Measurements from ENCODE around the gene NKD1.

Gene NKD1

GRCh38 chr16:50602531-50603205, 54.5 kb downstream of the NKD1 start:
- DNase-seq: no peak

- no peak for DNase-seq
These were observed 55.2 kb downstream of the NKD1 start for GRCh38 chr16:50603206-50604064.

GRCh38 chr16:50604065-50604418, 55.8 kb downstream of the NKD1 start:
- no peak for DNase-seq

- no peak for DNase-seq
These were observed 56.4 kb downstream of the NKD1 start for GRCh38 chr16:50604610-50605009.

- DNase-seq: no peak
These were observed 57.7 kb downstream of the NKD1 start for GRCh38 chr16:50605733-50606430.

DNA sequence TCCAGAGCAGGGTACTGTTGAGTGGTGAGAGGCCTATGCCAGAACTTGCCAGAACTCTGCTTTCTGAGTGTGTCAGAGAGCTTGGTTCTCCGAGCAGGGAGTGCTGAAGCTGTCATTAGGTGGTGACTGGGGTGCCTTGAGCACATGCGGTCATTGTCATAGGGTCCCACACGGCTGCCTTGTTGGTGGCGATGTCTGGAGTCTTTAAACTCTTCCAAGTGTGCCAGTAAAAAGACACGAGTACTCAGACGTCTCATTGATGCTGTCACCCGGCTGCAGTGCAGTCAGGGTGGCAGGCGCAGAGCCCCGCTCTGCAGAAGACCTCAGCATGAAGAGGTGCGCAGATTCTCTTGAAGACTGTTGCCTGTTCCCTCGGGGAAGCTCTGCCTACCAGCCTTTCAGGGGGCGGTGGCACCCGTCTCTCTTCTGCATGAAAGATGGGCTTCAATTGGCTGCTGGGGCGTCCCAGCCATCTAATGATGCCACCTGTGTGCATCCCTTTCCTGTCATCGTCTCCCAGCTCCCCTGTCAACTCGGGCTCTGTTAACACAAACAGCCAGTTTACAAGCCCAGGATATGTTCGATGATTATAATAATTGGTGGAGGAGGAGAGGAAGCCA, 58.3 kb downstream of the NKD1 start:
- no peak for DNase-seq

DNA sequence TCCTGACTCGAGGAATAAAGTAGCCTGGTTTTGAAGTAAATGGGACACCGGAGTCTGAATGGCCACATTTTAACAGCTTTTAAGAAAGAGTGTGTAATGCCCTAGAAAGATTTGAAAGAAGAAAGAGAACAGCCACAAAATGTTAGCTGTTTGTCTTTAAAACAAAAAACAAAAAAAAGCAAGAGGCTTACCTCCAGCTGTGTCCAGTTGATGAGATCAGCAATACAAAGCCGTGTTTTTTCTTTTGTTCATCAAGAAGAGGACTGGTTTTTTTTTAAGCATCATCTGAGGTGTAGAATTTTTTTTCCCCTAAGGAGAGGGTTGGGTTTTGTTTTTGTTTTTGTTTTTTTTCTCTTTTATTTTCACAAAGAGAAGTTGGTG, 58.8 kb downstream of the NKD1 start:
- DNase-seq: no peak

DNA sequence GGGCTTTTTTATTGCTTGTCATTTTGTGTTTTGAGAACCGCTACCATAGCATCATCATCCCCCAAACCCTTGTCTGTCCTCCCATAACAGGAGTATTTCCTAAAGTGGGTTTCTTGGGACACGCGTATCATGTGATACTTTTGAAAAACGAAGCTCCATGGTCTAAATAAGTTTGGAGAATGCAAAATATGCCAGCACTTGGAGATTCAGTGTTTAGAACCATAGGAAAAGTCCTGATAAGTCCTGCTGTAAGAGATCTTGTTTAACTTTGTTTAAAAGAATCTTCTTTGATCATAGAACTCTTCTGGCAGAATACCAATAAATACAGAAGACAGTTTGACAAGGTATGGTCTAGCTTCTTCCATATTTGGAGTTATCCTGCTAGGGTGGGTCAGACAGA, 59.3 kb downstream of the NKD1 start:
- DNase-seq: no peak

GRCh38 chr16:50607970-50608557, 59.9 kb downstream of the NKD1 start:
- no peak for DNase-seq

DNA sequence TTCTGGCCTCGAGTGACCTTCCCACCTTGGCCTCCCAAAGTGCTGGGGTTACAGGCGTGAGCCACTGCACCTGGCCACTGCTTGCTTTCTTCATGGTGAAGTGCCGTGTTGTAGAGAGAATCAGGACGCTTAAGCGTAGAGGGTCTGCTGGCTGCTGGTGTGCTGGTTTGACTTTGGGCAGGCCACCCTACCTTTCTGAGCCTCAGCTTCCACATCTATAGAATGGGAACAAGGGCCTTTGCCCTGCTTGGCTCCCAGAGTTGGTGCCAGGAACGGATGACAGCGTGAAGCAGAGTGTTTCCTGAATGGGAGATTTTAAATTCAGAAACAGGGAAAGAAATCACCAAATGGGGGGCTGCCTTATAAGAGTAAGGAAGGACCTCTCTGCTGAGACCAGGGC, 60.9 kb downstream of the NKD1 start:
- no peak for DNase-seq

DNA sequence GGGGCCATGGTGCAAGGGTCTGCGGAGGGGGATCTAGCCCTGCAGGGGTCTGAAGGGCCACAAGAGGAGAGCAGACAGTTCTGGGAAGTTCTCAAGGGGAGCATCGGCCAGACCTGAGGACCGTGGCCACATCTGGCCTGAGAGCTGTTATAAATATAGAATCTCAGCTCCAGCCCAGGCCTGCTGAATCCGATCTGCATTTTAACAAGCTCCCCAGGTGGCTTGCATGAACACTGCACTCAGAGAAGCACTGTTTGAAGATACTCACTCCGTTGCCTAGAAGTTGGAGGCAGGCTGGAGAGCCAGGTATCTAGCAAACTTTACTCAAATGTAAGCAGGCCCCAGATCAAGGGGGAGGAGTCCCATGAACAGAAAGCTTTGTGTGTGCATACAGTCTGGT, 61.3 kb downstream of the NKD1 start:
- no peak for DNase-seq

- DNase-seq: peak; percentile 68
These were observed 62.4 kb downstream of the NKD1 start for GRCh38 chr16:50610331-50611262.

GRCh38 chr16:50611332-50611934, 63.2 kb downstream of the NKD1 start:
- DNase-seq: no peak

GRCh38 chr16:50611995-50612848, 64.0 kb downstream of the NKD1 start:
- DNase-seq: no peak

GRCh38 chr16:50612849-50613198, 64.6 kb downstream of the NKD1 start:
- DNase-seq: no peak

- DNase-seq: peak; percentile 62
These were observed 65.2 kb downstream of the NKD1 start for GRCh38 chr16:50613281-50613963.

DNA sequence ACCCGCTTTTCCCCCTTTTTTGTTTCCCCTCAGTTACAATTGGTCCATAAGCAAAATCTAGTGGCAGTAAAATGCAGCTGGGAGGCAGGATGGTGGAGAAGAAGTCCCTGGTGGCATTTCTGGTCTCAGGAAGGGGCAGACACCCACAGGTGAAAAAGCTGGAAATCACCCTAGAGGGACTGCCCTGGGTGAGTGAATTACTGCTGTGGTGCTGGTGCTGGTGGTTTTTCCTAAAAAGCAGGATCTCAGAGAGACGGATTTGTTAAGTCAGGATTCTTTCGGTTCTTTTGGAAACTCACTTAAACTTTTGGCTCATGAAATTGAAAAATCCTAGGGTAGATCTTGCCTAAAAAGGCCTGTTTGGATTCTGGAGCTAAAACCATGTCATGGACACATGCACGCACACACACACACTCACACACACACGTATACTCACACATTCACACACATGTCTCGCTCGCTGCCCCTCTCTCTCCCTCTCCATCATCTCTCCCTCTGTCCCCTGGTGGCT, 65.8 kb downstream of the NKD1 start:
- no peak for DNase-seq

GRCh38 chr16:50614955-50615724, 66.9 kb downstream of the NKD1 start:
- DNase-seq: no peak

- DNase-seq: no peak
These were observed 67.7 kb downstream of the NKD1 start for GRCh38 chr16:50615891-50616290.

Measured in NCI-H524 treated with DMSO at 0.1 percent for 48 hours (cell line).